Spinal cord (tissue), 10 donors: ENCODE results near the gene CDK1. TPM values are rescaled to one million over a fixed set of nuclear protein-coding genes. Genes with fewer than 3 reads are reported as not detected.
"Not testable (repeated sequence)": the region's sequence is repeated elsewhere in the genome, so short reads cannot be mapped to it uniquely, and the experiment has no call there.

ENCODE experiments used
- DNase-seq, 6 donors: peaks; one replicate each; pipeline versions ENCODE4 v3.0.0 to v3.0.0-alpha.2; 2013 to 2015; ENCODE audit warnings: low spot score in 6 of 6, low read depth in 4 of 6
- H3K27ac ChIP-seq: one replicate; pipeline ENCODE4 v1.5.1; 2013; ENCODE audit warnings: low read depth, low read length, control low read depth
- H3K27me3 ChIP-seq: one replicate; pipeline ENCODE4 v1.6.1; 2013; ENCODE audit warnings: low read length; ENCODE audit not compliant: control insufficient read depth, insufficient read depth
- H3K36me3 ChIP-seq: one replicate; pipeline ENCODE4 v1.6.1; 2013; ENCODE audit warnings: low read length; ENCODE audit not compliant: control insufficient read depth, insufficient read depth
- H3K4me1 ChIP-seq: one replicate; pipeline ENCODE4 v1.6.1; 2013; ENCODE audit warnings: low read length; ENCODE audit not compliant: control insufficient read depth, insufficient read depth
- H3K4me3 ChIP-seq: one replicate; pipeline ENCODE4 v1.5.1; 2013; ENCODE audit warnings: low read depth, low read length, control low read depth
- H3K9me3 ChIP-seq: one replicate; pipeline ENCODE4 v1.6.1; 2013; ENCODE audit warnings: low read length; ENCODE audit not compliant: control insufficient read depth, insufficient read depth
- WGBS: methylation state at CpG from one replicate; pipeline ENCODE4 v1.1.5; 2013; ENCODE audit warnings: missing lambda C conversion rate; ENCODE audit not compliant: insufficient coverage; 5-methylcytosine and 5-hydroxymethylcytosine counted together
- polyA plus RNA-seq, 2 donors: library from polyadenylated mRNA; unstranded; fragments of 120-200 nt; gene quantifications; one replicate each; pipeline ENCODE4 v1.2.1, GENCODE V29; 2013; ENCODE audit not compliant: insufficient read length in 2 of 2
- total RNA-seq, 2 donors: library from RNA; depleted of rRNA in 1 of 2; stranded (reverse); fragments of 120-200 nt in 1 of 2; fragments of >200 nt in 1 of 2; gene quantifications; one replicate each; pipeline versions ENCODE4 v1.2.3 to v1.2.4, GENCODE V29; 2013 to 2014
- donor health status: healthy.

The CDK1 gene
- total and polyA plus RNA-seq, 4 donors, result 38.7 to 49.0 (median 45.0) TPM

- no peaks in the 10 kb centered on the region for H3K27me3 ChIP-seq
- peak in 1 of 6 donors; percentile 19 for DNase-seq
- 22% methylated on average over 1 of the region's 6 CpGs for WGBS
- no peak overlapping the region for H3K27ac ChIP-seq
- H3K4me3 ChIP-seq, result no peak overlapping the region
- H3K36me3 ChIP-seq, result no peaks in the 10 kb centered on the region
- H3K4me1 ChIP-seq, result no peaks in the 10 kb centered on the region
- H3K9me3 ChIP-seq, result no peaks in the 10 kb centered on the region
Measured at GRCh38 chr10:60820093-60820754, 41.9 kb downstream of the CDK1 start.

- Histone ChIP-seq H3K4me3 (no peak overlapping the region), H3K27ac (no peak overlapping the region), H3K27me3 (no peaks in the 10 kb centered on the region), H3K36me3 (no peaks in the 10 kb centered on the region), H3K9me3 (no peaks in the 10 kb centered on the region), H3K4me1 (no peaks in the 10 kb centered on the region)
- WGBS, result no CpG with 5 or more reads among the region's 2 CpGs
- no peak for DNase-seq
Measured at GRCh38 chr10:60821656-60822055, 43.4 kb downstream of the CDK1 start.

- Histone ChIP-seq H3K9me3 (no peaks in the 10 kb centered on the region), H3K36me3 (no peaks in the 10 kb centered on the region), H3K4me3 (no peak overlapping the region), H3K27ac (no peak overlapping the region), H3K4me1 (no peaks in the 10 kb centered on the region), H3K27me3 (no peaks in the 10 kb centered on the region)
- no peak for DNase-seq
- WGBS, result 6% methylated on average over 2 of the region's 4 CpGs
Measured at GRCh38 chr10:60822809-60823208, 44.5 kb downstream of the CDK1 start.

GRCh38 chr10:60823324-60823723, 45.0 kb downstream of the CDK1 start:
- no CpG with 5 or more reads among the region's 1 CpG for WGBS
- no peak overlapping the region for H3K27ac ChIP-seq
- no peaks in the 10 kb centered on the region for H3K27me3 ChIP-seq
- H3K9me3 ChIP-seq, result no peaks in the 10 kb centered on the region
- H3K4me1 ChIP-seq, result no peaks in the 10 kb centered on the region
- no peak overlapping the region for H3K4me3 ChIP-seq
- no peak for DNase-seq
- H3K36me3 ChIP-seq, result no peaks in the 10 kb centered on the region

GRCh38 chr10:60825520-60825919, 47.2 kb downstream of the CDK1 start:
- H3K27ac ChIP-seq, result no peak overlapping the region
- no peaks in the 10 kb centered on the region for H3K9me3 ChIP-seq
- no peaks in the 10 kb centered on the region for H3K36me3 ChIP-seq
- H3K4me1 ChIP-seq, result no peaks in the 10 kb centered on the region
- no peak for DNase-seq
- no peak overlapping the region for H3K4me3 ChIP-seq
- WGBS, result 57% methylated on average over 1 of the region's 4 CpGs
- H3K27me3 ChIP-seq, result no peaks in the 10 kb centered on the region

GRCh38 chr10:60827791-60828488, 49.7 kb downstream of the CDK1 start:
- no peaks in the 10 kb centered on the region for H3K27me3 ChIP-seq
- 75% methylated on average over 2 of the region's 5 CpGs for WGBS
- DNase-seq, result no peak
- no peaks in the 10 kb centered on the region for H3K36me3 ChIP-seq
- no peaks in the 10 kb centered on the region for H3K4me1 ChIP-seq
- H3K9me3 ChIP-seq, result no peaks in the 10 kb centered on the region
- H3K4me3 ChIP-seq, result no peak overlapping the region
- no peak overlapping the region for H3K27ac ChIP-seq

- no peak for DNase-seq
- Histone ChIP-seq H3K4me1 (no peaks in the 10 kb centered on the region), H3K4me3 (no peak overlapping the region), H3K27me3 (no peaks in the 10 kb centered on the region), H3K9me3 (no peaks in the 10 kb centered on the region), H3K36me3 (no peaks in the 10 kb centered on the region), H3K27ac (no peak overlapping the region)
- no CpG with 5 or more reads among the region's 1 CpG for WGBS
Measured at GRCh38 chr10:60828489-60828852, 50.2 kb downstream of the CDK1 start.

- H3K36me3 ChIP-seq, H3K4me3 ChIP-seq, DNase-seq, H3K27me3 ChIP-seq, H3K9me3 ChIP-seq, H3K4me1 ChIP-seq, H3K27ac ChIP-seq: not testable (repeated sequence)
- no CpG with 5 or more reads among the region's 4 CpGs for WGBS
Measured at GRCh38 chr10:60832136-60832535, 53.9 kb downstream of the CDK1 start.

GRCh38 chr10:60834401-60834800, 56.1 kb downstream of the CDK1 start:
- H3K9me3 ChIP-seq, result no peaks in the 10 kb centered on the region
- H3K27me3 ChIP-seq, result no peaks in the 10 kb centered on the region
- no peaks in the 10 kb centered on the region for H3K36me3 ChIP-seq
- H3K4me1 ChIP-seq, result no peaks in the 10 kb centered on the region
- no peak overlapping the region for H3K27ac ChIP-seq
- no peak for DNase-seq
- H3K4me3 ChIP-seq, result no peak overlapping the region

- Histone ChIP-seq H3K4me1 (no peaks in the 10 kb centered on the region), H3K4me3 (no peak overlapping the region), H3K27me3 (no peaks in the 10 kb centered on the region), H3K36me3 (no peaks in the 10 kb centered on the region), H3K9me3 (no peaks in the 10 kb centered on the region), H3K27ac (no peak overlapping the region)
- no CpG with 5 or more reads among the region's 2 CpGs for WGBS
- DNase-seq, result no peak
Measured at GRCh38 chr10:60835049-60835448, 56.8 kb downstream of the CDK1 start.
